HFF-Myc (cell line): ENCODE measurements around the gene GIPC1.

ENCODE experiments used
- DNase-seq: peaks from one replicate; pipeline ENCODE4 v3.0.0-alpha.2; 2011; ENCODE audit warnings: low read depth; ENCODE audit errors: extremely low read depth
- H3K4me3 ChIP-seq: replicated peaks from 2 replicates; pipeline ENCODE4 v1.5.1; 2011; ENCODE audit warnings: low read depth, mild to moderate bottlenecking, control low read depth, low read length
- CTCF ChIP-seq: IDR thresholded peaks from 2 replicates; pipeline ENCODE4 v1.5.1; 2012; ENCODE audit warnings: mild to moderate bottlenecking, low read depth, low read length, control low read depth; ENCODE audit errors: missing control alignments

GIPC1 gene

DNA sequence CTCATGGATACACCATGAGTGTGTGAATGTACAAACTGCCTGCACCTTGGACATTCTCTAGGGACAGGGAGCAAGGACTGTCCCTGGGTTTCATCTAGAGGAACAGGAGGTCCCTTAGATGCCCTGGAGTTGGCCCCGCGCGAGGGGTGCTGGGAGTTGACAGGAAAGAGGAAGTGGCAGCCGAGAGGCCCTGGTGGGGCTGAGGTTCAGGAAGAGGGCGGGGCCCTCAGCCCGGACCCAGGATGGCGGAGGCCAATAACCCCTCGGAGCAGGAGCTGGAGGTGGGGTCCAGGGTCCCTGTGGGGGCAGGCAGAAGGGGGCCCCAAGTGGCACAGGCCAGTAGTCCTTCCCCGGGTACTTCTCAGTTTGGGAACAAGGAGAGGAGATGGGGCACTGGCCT is 55.9 kb downstream of the GIPC1 start:
- no peak overlapping the region for H3K4me3 ChIP-seq
- TF ChIP-seq CTCF = no peak
- no peak for DNase-seq

- no peak overlapping the region for H3K4me3 ChIP-seq
- DNase-seq = no peak
- TF ChIP-seq CTCF = no peak
These were observed 56.9 kb downstream of the GIPC1 start for GRCh38 chr19:14439014-14439413.

- no peak overlapping the region for H3K4me3 ChIP-seq
- no peak for TF ChIP-seq CTCF
- DNase-seq = no peak
These were observed 58.3 kb downstream of the GIPC1 start for GRCh38 chr19:14437578-14438140.

DNA sequence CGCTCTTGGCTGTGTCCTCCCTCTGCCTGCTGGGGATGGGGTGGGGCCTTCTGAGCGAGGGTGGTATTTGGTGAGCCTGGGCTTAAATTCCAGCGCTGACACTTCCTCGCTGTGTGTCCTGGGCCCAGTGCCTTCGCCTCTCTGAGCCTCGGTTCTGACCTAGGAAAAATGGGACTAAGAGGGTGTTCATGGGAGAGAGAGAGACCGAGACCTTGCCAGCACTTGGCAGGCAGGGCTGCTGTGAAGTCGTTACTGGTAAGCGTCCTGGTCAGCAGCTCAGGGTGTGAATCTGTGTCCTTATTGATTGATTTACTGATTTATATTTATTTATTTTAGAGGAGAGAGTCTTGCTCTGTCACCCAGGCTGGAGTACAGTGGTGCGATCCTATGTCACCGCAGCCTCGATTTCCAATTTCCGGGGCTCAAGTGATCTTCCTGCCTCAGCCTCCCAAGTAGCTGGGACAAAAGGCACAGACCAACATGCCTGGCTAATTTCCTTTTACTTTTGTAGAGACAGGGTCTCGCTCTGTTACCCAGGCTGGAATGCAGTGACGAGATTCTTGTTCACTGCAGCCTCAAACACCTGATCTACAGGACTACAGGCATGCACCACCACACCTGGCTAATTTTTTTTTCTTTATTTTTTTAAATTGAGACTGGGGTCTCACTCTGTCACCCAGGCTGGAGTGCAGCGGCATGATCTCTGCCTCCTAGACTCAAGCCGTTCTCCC is 60.4 kb downstream of the GIPC1 start:
- DNase-seq = no peak
- no peak for TF ChIP-seq CTCF
- H3K4me3 ChIP-seq = peak overlapping the region; percentile 70

GRCh38 chr19:14434543-14435319 is 61.2 kb downstream of the GIPC1 start:
- no peak for TF ChIP-seq CTCF
- peak; percentile 26 for DNase-seq
- peak overlapping the region; percentile 70 for H3K4me3 ChIP-seq

DNA sequence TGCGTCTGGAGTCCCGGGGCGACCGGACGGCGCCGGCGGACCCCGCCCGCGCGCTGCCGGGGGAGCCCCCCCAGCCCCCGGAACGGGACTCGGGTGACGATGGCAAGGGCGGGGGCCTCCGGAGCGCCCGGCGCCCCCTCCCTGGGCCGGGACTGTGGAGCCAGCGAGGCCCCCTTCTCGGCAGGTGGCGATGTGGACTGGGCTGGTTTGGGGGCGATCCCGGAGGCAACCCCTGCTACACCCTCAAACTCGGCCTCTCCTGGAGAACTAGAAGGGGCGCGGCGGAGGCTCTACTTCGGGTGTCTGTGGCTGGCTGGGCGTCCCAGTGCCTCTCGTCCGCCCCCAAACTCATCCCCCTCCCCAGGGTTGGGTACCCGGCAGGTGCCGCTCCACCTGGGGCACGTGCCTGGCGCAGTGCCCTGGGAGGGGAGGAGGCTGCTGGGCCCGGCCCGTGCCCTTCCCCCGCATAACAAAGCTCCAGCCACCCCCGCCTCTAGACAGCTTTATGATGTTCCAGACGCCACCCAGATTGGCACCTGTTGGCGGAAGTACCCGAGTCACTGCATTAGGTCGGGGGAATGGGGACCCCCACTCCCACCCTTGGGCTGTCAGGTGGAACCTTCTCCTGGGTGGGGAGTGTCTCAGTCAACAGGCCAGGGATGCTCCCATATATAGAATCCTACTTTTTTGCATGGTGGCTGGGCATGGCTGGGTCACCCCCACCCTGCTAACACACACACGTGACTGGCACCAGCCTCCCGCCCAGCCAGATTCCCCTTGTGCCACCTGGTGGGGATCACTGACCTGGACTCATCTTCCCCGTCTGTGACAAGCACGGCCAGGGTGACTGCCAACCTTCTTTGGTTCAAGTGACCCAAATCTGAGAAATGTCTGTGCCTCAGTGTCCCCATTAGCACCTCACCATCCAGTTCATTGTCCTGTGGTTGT is 62.1 kb downstream of the GIPC1 start:
- DNase-seq = no peak
- peak overlapping the region; percentile 70 for H3K4me3 ChIP-seq
- no peak for TF ChIP-seq CTCF
